HepG2 (cell line): ENCODE measurements around the gene SEMA6B. TPM values are rescaled to one million over a fixed set of nuclear protein-coding genes. Genes with fewer than 3 reads are reported as not detected.
A peak's percentile ranks its signal among the peaks of the same experiment; 100 is the strongest.

ENCODE experiments used
- AGO2 ChIP-seq: fragments of 200-400 bp; formaldehyde crosslinking; optimal IDR thresholded peaks from 2 replicates; pipeline ENCODE3; 2017; ENCODE audit warnings: mild to moderate bottlenecking, low read depth, low read length, moderate library complexity
- BATF2 ChIP-seq: sonication (generic); formaldehyde crosslinking; IDR thresholded peaks from 2 replicates; pipeline ENCODE4 v1.8.0; 2022; ENCODE audit warnings: mild to moderate bottlenecking, missing genetic modification reagents, moderate library complexity
- FOSL2 ChIP-seq: sonication (generic); formaldehyde crosslinking; IDR thresholded peaks from 2 replicates; pipeline ENCODE4 v1.4.0; 2020; ENCODE audit warnings: missing genetic modification reagents
- JARID2 ChIP-seq: sonication (generic); formaldehyde crosslinking; IDR thresholded peaks from 2 replicates; pipeline ENCODE4 v1.8.1; 2023; ENCODE audit warnings: missing genetic modification reagents, inconsistent platforms; ENCODE audit not compliant: insufficient replicate concordance
- NR2F6 ChIP-seq, 2 experiments: IDR thresholded peaks; 2 replicates each; pipeline ENCODE4 v1.6.1; 2016; ENCODE audit warnings: antibody characterized with exemption in 1 of 2, mild to moderate bottlenecking in 1 of 2
- POLR2AphosphoS5 ChIP-seq: IDR thresholded peaks from 2 replicates; pipeline ENCODE4 v1.6.1; 2012; ENCODE audit warnings: low read depth, low read length
- RARA ChIP-seq: IDR thresholded peaks from 2 replicates; pipeline ENCODE4 v1.6.1; 2016; ENCODE audit warnings: missing genetic modification reagents, missing compliant biosample characterization
- RXRA ChIP-seq: sonication (generic); formaldehyde crosslinking; IDR thresholded peaks from 2 replicates; pipeline ENCODE4 v1.5.1; 2020; ENCODE audit warnings: missing genetic modification reagents
- RXRB ChIP-seq: IDR thresholded peaks from 2 replicates; pipeline ENCODE4 v1.6.1; 2016; ENCODE audit warnings: borderline replicate concordance, missing genetic modification reagents, missing compliant biosample characterization
- SPEN ChIP-seq: sonication (generic); formaldehyde crosslinking; IDR thresholded peaks from 2 replicates; pipeline ENCODE4 v1.5.1; 2020; ENCODE audit warnings: low read depth, mild to moderate bottlenecking, missing genetic modification reagents
- TEAD3 ChIP-seq: optimal IDR thresholded peaks from 2 replicates; pipeline ENCODE3; 2016; ENCODE audit warnings: borderline replicate concordance
- THAP11 ChIP-seq: IDR thresholded peaks from 2 replicates; pipeline ENCODE4 v1.6.1; 2016; ENCODE audit warnings: missing biosample characterization, missing genetic modification reagents
- ZFP36L1 ChIP-seq: sonication (generic); formaldehyde crosslinking; IDR thresholded peaks from 2 replicates; pipeline ENCODE4 v1.8.0; 2022; ENCODE audit warnings: mild to moderate bottlenecking, missing genetic modification reagents, moderate library complexity
- ZNF205 ChIP-seq: IDR thresholded peaks from 2 replicates; pipeline ENCODE4 v1.6.1; 2018; ENCODE audit warnings: missing biosample characterization, missing genetic modification reagents
- ZNF281 ChIP-seq: sonication (generic); formaldehyde crosslinking; IDR thresholded peaks from 2 replicates; pipeline ENCODE4 v1.4.0; 2020; ENCODE audit warnings: missing genetic modification reagents, borderline replicate concordance
- polyA plus RNA-seq, 8 experiments: library from polyadenylated mRNA; depleted of rRNA in 3 of 8; stranded (reverse) in 7 of 8; unstranded in 1 of 8; fragments of >200 nt; fragmentation: Illumina TruSeq in 4 of 8; extraction: Trizol in 4 of 8; gene quantifications; 2 replicates each; pipeline versions ENCODE4 v1.2.1 to v1.2.3, GENCODE V29; 2011 to 2016; ENCODE audit warnings: low read depth in 4 of 8, missing spikeins in 1 of 8, mixed read lengths in 1 of 8; ENCODE audit not compliant: insufficient read depth in 1 of 8
- total RNA-seq, 5 experiments: library from RNA; depleted of rRNA; stranded (reverse); fragments of >200 nt; fragmentation: Illumina TruSeq; extraction: Trizol; gene quantifications; 2 replicates each; pipeline ENCODE4 v1.2.3, GENCODE V29; 2016; ENCODE audit warnings: low read depth in 1 of 5
- TF ChIP-seq, protein P1 (sequence below): IDR thresholded peaks from 2 replicates; pipeline ENCODE4 v1.6.1; 2016; ENCODE audit warnings: missing compliant biosample characterization, missing genetic modification reagents, borderline replicate concordance
- TF ChIP-seq, protein P2 (sequence below): IDR thresholded peaks from 2 replicates; pipeline ENCODE4 v1.6.1; 2016; ENCODE audit warnings: missing biosample characterization, missing genetic modification reagents, low read depth
- TF ChIP-seq, protein P3 (sequence below): sonication (generic); formaldehyde crosslinking; IDR thresholded peaks from 2 replicates; pipeline ENCODE4 v1.4.0; 2020; ENCODE audit warnings: missing genetic modification reagents

The SEMA6B gene
- total and polyA plus RNA-seq, 2 of the 13 experiments (the other 11 are each of a cell fraction or from before 2014, with no cell fraction given) = 45.5 to 67.1 TPM

- TF ChIP-seq ZNF205 (CRISPR knock-in tag) (0 out of 2 replicates have a peak, but pooled peaks have one; percentile 44), ZNF281 (CRISPR knock-in tag) (peak; percentile 73; the same call in 1 of the 2 replicates), THAP11 (CRISPR knock-in tag) (0 out of 2 replicates have a peak, but pooled peaks have one; percentile 19), ZFP36L1 (no peak), SPEN (no peak), FOSL2 (CRISPR knock-in tag) (peak; percentile 92), NR2F6 (IDR thresholded peaks at IDR 0.05) (no peak), NR2F6 (CRISPR knock-in tag; IDR thresholded peaks at IDR 0.05) (peak; percentile 51; the same call in 1 of the 2 replicates), JARID2 (CRISPR knock-in tag) (no peak), BATF2 (CRISPR knock-in tag) (no peak), RXRB (no peak), RARA (CRISPR knock-in tag) (peak; percentile 52), AGO2 (peak; percentile 71), POLR2AphosphoS5 (0 out of 2 replicates have a peak, but pooled peaks have one; percentile 7), RXRA (CRISPR knock-in tag) (peak; percentile 57; the same call in 1 of the 2 replicates), TEAD3 (peak; percentile 88)
- TF ChIP-seq, protein P1, sequence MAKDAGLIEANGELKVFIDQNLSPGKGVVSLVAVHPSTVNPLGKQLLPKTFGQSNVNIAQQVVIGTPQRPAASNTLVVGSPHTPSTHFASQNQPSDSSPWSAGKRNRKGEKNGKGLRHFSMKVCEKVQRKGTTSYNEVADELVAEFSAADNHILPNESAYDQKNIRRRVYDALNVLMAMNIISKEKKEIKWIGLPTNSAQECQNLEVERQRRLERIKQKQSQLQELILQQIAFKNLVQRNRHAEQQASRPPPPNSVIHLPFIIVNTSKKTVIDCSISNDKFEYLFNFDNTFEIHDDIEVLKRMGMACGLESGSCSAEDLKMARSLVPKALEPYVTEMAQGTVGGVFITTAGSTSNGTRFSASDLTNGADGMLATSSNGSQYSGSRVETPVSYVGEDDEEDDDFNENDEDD = peak; percentile 65; the same call in 1 of the 2 replicates
- TF ChIP-seq, protein P2, sequence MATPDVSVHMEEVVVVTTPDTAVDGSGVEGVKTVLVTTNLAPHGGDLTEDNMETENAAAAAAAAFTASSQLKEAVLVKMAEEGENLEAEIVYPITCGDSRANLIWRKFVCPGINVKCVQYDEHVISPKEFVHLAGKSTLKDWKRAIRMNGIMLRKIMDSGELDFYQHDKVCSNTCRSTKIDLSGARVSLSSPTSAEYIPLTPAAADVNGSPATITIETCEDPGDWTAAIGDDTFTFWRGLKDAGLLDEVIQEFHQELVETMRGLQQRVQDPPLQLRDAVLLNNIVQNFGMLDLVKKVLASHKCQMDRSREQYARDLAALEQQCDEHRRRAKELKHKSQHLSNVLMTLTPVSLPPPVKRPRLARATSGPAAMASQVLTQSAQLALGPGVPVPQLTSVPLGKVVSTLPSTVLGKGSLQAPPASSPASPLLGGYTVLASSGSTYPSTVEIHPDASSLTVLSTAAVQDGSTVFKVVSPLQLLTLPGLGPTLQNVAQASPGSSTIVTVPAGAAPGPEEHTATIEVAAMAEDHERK (CRISPR knock-in tag) = no peak
- TF ChIP-seq, protein P3, sequence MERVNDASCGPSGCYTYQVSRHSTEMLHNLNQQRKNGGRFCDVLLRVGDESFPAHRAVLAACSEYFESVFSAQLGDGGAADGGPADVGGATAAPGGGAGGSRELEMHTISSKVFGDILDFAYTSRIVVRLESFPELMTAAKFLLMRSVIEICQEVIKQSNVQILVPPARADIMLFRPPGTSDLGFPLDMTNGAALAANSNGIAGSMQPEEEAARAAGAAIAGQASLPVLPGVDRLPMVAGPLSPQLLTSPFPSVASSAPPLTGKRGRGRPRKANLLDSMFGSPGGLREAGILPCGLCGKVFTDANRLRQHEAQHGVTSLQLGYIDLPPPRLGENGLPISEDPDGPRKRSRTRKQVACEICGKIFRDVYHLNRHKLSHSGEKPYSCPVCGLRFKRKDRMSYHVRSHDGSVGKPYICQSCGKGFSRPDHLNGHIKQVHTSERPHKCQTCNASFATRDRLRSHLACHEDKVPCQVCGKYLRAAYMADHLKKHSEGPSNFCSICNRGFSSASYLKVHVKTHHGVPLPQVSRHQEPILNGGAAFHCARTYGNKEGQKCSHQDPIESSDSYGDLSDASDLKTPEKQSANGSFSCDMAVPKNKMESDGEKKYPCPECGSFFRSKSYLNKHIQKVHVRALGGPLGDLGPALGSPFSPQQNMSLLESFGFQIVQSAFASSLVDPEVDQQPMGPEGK (CRISPR knock-in tag) = 0 out of 2 replicates have a peak, but pooled peaks have one; percentile 10
Measured at GRCh38 chr19:4575267-4576015, 16.0 kb upstream of the SEMA6B start (continued).
